ENCODE measurements around the gene PHC1.
"Not testable (repeated sequence)": the region's sequence is repeated elsewhere in the genome, so short reads cannot be mapped to it uniquely, and the experiment has no call there.

PHC1 gene

DNA sequence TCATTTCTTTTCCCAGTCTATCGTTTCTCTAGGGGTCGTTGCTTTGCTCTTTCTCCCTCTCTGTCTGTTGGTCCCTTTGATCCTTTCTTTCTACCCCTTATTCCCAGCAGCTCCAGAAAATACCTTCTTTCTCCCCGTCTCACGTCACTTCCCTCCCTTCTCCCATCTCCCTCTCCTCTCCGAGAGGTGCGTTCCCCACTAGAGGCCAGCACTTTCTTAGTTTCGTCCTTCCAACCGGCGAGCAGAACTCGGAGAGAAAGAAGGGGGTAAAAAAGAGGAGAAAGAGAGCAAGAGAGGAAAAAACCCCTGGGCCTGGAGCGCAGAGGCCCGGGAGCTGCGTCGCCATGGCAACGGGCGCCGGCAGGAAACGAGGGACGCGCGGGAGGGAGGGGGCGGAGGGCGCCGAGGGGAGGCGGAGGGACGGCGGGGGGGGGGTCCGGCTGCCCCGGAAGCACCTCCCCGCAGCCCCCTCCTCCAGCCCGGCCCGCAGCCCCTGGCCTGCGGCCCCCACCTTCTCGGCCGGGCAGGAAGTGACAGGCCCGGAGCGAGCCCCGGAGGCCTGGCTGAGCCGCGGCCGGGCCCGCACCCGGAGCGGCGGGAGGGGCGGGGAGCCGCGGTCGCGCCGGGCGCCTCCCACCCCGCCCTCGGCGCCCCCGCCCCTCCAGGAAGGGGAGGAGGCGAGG is at the start of gene PHC1:
Gene PHC1 (plus strand): TSS at position 477 of the 683 bp plus-strand sequence. CDS start 3,169 bp downstream, outside the sequence.
- DNase-seq: peak; percentile 66

GRCh38 chr12:8866429-8866828 is 47.9 kb upstream of the PHC1 start:
- DNase-seq: no peak

DNA sequence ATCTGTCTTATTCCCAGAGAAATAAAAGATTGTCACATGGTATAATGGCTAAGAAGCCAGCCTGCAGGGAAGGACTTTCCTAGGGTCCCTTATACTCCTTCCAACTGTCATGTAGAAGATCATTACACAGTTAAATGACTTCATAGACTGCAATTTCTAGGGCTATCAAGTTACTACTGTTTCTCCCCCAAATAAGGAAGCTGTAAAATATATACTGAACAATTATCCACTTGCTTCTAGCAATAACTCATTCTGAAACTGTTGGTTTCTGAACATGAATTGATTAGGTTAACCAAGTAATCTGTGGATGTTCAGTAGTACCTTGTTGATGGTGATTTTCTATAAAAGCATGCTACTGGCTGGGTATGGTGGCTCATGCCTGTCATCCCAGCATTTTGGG is 47.3 kb upstream of the PHC1 start:
- DNase-seq: no peak

- DNase-seq: no peak
Measured at GRCh38 chr12:8867786-8868185, 46.5 kb upstream of the PHC1 start.

GRCh38 chr12:8870586-8870985 is 43.7 kb upstream of the PHC1 start:
- DNase-seq: no peak

DNA sequence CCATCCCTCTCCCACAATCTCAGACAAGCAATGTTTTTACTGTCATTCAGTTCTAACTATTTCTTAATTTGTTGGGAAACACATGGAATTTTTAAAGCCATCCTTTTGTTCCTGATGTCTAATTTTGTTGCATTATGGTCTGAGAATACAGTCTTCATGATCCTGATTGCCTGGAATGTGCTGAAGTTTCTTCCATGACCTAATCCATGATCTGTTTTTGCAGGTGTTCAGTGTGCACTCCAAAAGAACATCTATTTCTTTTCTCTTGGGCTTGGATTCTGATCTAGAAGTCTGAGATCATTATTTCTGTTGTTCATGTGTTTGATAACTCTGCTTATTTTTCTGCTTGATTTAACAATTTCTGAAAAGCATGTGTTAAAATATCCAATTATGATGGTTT is 43.2 kb upstream of the PHC1 start:
- no peak for DNase-seq

DNA sequence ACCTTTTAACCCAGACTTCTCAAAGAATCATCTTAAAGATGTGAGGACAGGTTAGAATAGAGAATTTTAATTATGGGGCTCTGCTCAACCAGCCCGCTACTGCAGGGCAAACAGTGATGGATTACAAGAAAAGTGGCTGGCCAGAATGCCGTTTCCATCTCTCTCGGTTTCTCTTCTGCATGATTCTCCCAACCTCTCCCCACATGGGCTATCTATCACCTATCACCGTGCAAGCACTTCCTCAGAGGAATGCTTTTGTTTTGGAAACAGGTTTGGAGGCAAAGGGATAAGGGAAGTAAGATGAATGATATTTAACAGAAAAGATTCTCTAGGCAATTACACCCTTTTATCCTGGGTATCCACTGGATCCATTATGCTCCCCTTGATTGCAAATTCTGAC is 37.4 kb upstream of the PHC1 start:
- peak; percentile 6 for DNase-seq

- no peak for DNase-seq
Measured at GRCh38 chr12:8886502-8887284, 27.6 kb upstream of the PHC1 start.

- no peak for DNase-seq
Measured at GRCh38 chr12:8887285-8887715, 27.0 kb upstream of the PHC1 start.

- peak; percentile 21 for DNase-seq
Measured at GRCh38 chr12:8890313-8891085, 23.8 kb upstream of the PHC1 start.

GRCh38 chr12:8891976-8892375 is 22.3 kb upstream of the PHC1 start:
- DNase-seq: no peak

- DNase-seq: no peak
Measured at GRCh38 chr12:8894378-8894777, 19.9 kb upstream of the PHC1 start.

- DNase-seq: no peak
Measured at GRCh38 chr12:8894986-8895385, 19.3 kb upstream of the PHC1 start.

GRCh38 chr12:8897081-8897480 is 17.2 kb upstream of the PHC1 start:
- no peak for DNase-seq

- no peak for DNase-seq
Measured at GRCh38 chr12:8899830-8900229, 14.5 kb upstream of the PHC1 start.

DNA sequence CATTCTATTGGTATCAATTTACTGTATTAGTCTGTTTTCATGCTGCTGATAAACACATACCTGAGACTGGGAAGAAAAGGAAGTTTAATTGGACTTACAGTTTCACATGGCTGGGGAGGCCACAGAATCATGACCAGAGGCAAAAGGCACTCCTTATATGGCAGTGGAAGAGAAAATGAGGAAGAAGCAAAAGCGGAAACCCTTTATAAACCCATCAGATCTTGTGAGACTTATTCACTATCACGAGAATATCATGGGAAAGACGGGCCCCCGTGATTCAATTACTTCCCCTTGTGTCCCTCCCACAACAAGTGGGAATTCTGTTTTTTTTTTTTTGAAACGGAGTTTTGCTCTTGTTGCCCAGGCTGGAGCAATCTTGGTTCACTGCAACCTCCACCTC is 11.6 kb upstream of the PHC1 start:
- DNase-seq: not testable (repeated sequence)

DNA sequence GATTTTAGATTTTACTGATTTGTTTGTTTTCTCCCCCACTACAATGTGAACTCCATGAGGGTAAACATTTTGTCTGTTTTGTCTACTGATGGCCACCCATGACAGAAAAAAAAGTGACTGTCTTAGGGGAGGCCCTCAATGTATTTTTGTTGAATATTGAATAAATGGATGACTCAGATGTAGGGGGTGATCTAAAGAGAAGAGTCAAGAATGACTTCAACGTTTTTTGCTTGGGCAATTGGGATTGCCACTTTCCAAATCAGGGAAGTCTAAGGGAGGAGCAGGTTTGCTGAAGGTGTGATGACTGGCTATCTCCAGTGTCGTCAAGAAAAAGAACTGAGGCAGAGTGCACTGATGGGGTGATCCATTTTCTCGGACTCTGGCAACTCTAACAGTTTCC is 10.7 kb upstream of the PHC1 start:
- DNase-seq: no peak

- no peak for DNase-seq
Measured at GRCh38 chr12:8904665-8905064, 9.6 kb upstream of the PHC1 start.

- DNase-seq: no peak
Measured at GRCh38 chr12:8905546-8905945, 8.8 kb upstream of the PHC1 start.

GRCh38 chr12:8906266-8907180 is 7.8 kb upstream of the PHC1 start:
- no peak for DNase-seq

- no peak for DNase-seq
Measured at GRCh38 chr12:8907513-8907912, 6.8 kb upstream of the PHC1 start.

GRCh38 chr12:8909752-8910151 is 4.6 kb upstream of the PHC1 start:
- DNase-seq: no peak
